Measurements from ENCODE around the gene ARAP2. TPM values are rescaled to one million over a fixed set of nuclear protein-coding genes. Genes with fewer than 3 reads are reported as not detected.

ARAP2 gene
- total and polyA plus RNA-seq, 10 donors, result 6.8 to 161 (median 69.6) TPM

DNA sequence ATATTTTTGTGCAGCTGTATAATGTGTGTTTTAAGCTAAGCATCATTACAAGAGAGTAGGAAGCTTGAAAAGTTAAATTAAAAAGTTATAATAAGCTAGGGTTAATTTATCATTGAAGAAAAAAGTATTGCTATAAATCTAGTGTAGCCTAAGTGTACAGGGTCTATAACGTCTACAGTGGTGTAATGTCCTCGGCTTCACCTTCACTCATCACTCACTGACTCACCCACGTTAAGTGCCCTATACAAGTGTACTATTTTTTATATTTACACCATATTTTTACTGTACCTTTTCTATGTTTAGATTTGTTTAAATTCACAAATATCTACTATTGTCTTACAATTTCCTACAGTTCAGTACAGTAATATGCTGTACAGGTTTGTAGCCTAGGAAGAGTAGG lies 23.5 kb downstream of the ARAP2 start:
- H3K27me3 ChIP-seq (replicated peaks in 1 of 7), result no peaks in the 10 kb centered on the region
- intact Hi-C loops (cut with DNase I; ENCODE audit: low total_unique reads), result no loop called here
- H3K36me3 ChIP-seq, result no peaks in the 10 kb centered on the region
- TF ChIP-seq POLR2A (IDR thresholded peaks at IDR 0.05), result no peak
- TF ChIP-seq, protein P1, sequence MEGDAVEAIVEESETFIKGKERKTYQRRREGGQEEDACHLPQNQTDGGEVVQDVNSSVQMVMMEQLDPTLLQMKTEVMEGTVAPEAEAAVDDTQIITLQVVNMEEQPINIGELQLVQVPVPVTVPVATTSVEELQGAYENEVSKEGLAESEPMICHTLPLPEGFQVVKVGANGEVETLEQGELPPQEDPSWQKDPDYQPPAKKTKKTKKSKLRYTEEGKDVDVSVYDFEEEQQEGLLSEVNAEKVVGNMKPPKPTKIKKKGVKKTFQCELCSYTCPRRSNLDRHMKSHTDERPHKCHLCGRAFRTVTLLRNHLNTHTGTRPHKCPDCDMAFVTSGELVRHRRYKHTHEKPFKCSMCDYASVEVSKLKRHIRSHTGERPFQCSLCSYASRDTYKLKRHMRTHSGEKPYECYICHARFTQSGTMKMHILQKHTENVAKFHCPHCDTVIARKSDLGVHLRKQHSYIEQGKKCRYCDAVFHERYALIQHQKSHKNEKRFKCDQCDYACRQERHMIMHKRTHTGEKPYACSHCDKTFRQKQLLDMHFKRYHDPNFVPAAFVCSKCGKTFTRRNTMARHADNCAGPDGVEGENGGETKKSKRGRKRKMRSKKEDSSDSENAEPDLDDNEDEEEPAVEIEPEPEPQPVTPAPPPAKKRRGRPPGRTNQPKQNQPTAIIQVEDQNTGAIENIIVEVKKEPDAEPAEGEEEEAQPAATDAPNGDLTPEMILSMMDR (IDR thresholded peaks at IDR 0.05 in 8 of 11, conservative IDR thresholded peaks at IDR 0.05 in 3 of 11), result no peak
- TF ChIP-seq POLR2AphosphoS5 (IDR thresholded peaks at IDR 0.05), result no peak
- 86 to 92% (median 91%) methylated on average over 3 of the region's 3 CpGs for WGBS, 5 donors
- DNase-seq, result no peak
- H3K4me1 ChIP-seq, result peaks cover 22 to 98% (median 56%) of the 10 kb centered on the region in 6 donors
- H3K4me3 ChIP-seq, result no peak overlapping the region
- H3K27ac ChIP-seq, result no peak overlapping the region
- no peaks in the 10 kb centered on the region for H3K9me3 ChIP-seq

DNA sequence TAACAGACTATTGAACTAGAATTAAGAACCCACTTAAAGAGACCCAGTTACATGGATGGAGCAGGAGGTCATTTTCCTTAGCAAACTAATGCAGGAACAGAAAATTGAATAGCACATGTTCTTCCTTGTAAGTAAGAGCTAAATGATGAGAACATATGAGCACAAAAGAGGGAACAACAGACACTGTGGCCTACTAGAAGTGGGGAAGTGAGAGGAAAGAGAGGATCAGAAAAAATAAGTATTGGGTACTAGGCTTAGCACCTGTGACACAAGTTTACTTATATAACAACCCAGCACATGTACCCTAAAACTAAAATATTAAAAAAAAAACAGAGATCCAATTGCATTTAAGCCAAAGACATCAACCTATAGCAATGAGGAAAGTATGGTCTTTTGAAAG lies 26.2 kb downstream of the ARAP2 start:
- peaks cover 7 to 83% (median 45%) of the 10 kb centered on the region in 6 donors for H3K4me1 ChIP-seq
- no peaks in the 10 kb centered on the region for H3K9me3 ChIP-seq
- no peaks in the 10 kb centered on the region for H3K27me3 ChIP-seq (replicated peaks in 1 of 7)
- DNase-seq, result no peak
- peaks cover 0 to 4% (median 0%) of the 10 kb centered on the region in 6 donors for H3K36me3 ChIP-seq
- intact Hi-C loops (cut with DNase I; ENCODE audit: low total_unique reads), result no loop called here
- H3K4me3 ChIP-seq, result no peak overlapping the region
- H3K27ac ChIP-seq, result no peak overlapping the region
- TF ChIP-seq POLR2A (IDR thresholded peaks at IDR 0.05) (no peak), POLR2AphosphoS5 (IDR thresholded peaks at IDR 0.05) (no peak)
- TF ChIP-seq, protein P1 (IDR thresholded peaks at IDR 0.05 in 8 of 11, conservative IDR thresholded peaks at IDR 0.05 in 3 of 11), result no peak

DNA sequence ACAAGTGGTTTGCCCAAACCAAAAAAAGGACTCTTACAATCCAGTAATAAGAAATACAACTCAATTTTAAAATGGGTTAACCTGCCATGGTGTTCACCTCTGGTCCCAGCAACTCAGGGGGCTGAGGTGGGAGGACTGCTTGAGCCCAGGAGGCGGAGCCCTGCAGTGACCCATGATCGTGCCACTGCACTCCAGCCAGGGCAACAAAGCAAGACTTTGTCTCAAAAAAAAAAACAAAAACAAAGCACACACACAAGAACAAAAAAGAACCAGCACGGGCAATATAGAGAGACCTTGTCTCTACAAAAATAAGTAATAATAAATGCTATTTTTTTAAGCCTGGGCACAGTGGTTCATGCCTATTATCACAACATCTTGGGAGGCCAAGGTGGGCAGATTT lies 28.7 kb downstream of the ARAP2 start:
- no peaks in the 10 kb centered on the region for H3K9me3 ChIP-seq
- H3K4me1 ChIP-seq, result peaks cover 7 to 72% (median 34%) of the 10 kb centered on the region in 6 donors
- TF ChIP-seq POLR2A (IDR thresholded peaks at IDR 0.05) (no peak), POLR2AphosphoS5 (IDR thresholded peaks at IDR 0.05) (no peak)
- TF ChIP-seq, protein P1 (IDR thresholded peaks at IDR 0.05 in 8 of 11, conservative IDR thresholded peaks at IDR 0.05 in 3 of 11), result no peak
- 90 to 97% (median 95%) methylated on average over 3 of the region's 3 CpGs for WGBS, 5 donors
- intact Hi-C loops (cut with DNase I; ENCODE audit: low total_unique reads), result no loop called here
- peaks cover 0 to 28% (median 2%) of the 10 kb centered on the region in 6 donors for H3K36me3 ChIP-seq
- no peak overlapping the region for H3K27ac ChIP-seq
- H3K4me3 ChIP-seq, result no peak overlapping the region
- no peaks in the 10 kb centered on the region for H3K27me3 ChIP-seq (replicated peaks in 1 of 7)
- DNase-seq, result no peak

DNA sequence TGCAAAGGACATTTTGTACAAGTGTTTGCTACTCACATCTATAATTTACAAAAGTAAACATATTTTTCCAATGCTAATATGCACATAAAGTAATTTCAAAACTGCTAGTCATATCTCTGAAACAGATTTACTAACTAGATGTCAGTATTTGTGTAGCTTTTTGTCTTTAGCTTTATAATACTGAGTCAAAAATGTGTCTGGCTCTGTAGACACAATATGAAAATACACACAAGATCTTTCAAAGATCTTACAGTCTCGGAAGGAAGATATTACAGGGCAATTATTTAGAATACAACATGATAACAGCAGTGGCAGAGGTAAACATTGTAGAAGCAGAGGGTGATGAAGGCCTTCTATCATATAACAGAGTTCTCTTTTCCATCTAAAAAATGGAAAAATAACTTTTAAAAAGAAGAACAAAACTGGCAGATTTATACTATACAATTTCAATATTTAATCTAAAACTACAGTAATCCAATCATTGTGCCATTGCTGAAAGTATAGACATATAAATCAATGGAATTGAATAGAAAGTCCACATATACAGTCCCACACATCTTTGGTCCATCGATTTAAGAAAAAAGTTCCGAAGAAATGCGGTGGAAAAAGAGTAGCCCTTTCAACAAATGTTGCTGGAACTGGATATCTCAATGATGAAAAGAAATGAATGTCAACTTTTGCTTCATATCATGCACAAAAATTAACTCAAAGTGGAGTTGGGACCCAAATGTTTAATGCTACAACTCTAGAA lies 29.4 kb downstream of the ARAP2 start:
- Histone ChIP-seq H3K27ac (no peak overlapping the region), H3K36me3 (peaks cover 0 to 35% (median 7%) of the 10 kb centered on the region in 6 donors), H3K4me1 (peaks cover 7 to 70% (median 33%) of the 10 kb centered on the region in 6 donors), H3K4me3 (no peak overlapping the region), H3K27me3 (replicated peaks in 1 of 7) (no peaks in the 10 kb centered on the region), H3K9me3 (no peaks in the 10 kb centered on the region)
- no peak for TF ChIP-seq POLR2A (IDR thresholded peaks at IDR 0.05)
- no peak for TF ChIP-seq POLR2AphosphoS5 (IDR thresholded peaks at IDR 0.05)
- TF ChIP-seq, protein P1 (IDR thresholded peaks at IDR 0.05 in 8 of 11, conservative IDR thresholded peaks at IDR 0.05 in 3 of 11), result no peak
- intact Hi-C loops (cut with DNase I; ENCODE audit: low total_unique reads), result no loop called here
- WGBS, 5 donors, result 62 to 96% (median 71%) methylated on average over 4 of the region's 4 CpGs
- no peak for DNase-seq

Measured in spleen (tissue), 11 donors.